GM12874 (cell line): ENCODE measurements around the gene OR2T29.
"Not testable (repeated sequence)": the region's sequence is repeated elsewhere in the genome, so short reads cannot be mapped to it uniquely, and the experiment has no call there.

Experiments
- TF ChIP-seq, protein P1 (sequence below): IDR thresholded peaks from 2 replicates; pipeline ENCODE4 v1.5.1; 2011; ENCODE audit warnings: low read depth, mild to moderate bottlenecking, control low read depth, low read length, moderate library complexity; ENCODE audit not compliant: insufficient read depth

OR2T29 gene

DNA sequence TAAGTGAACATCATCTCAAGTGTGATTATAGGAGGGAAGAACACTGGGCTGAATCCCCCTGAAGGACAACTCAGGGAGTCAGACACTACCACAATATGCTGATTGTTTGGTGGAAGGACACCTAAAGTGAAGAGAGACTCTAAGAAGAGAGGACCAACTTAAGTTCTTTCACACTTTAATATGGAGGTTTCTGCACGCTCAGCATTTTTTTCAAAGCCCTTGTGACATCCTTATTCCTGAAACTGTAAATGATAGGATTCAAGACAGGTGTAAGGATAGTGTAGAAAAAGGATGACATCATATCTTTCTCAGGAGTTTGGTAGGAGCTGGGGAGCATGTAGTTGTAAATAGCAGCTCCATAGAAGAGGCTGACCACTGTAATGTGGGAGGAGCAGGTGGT, 30.1 kb upstream of the OR2T29 start:
- TF ChIP-seq, protein P1, sequence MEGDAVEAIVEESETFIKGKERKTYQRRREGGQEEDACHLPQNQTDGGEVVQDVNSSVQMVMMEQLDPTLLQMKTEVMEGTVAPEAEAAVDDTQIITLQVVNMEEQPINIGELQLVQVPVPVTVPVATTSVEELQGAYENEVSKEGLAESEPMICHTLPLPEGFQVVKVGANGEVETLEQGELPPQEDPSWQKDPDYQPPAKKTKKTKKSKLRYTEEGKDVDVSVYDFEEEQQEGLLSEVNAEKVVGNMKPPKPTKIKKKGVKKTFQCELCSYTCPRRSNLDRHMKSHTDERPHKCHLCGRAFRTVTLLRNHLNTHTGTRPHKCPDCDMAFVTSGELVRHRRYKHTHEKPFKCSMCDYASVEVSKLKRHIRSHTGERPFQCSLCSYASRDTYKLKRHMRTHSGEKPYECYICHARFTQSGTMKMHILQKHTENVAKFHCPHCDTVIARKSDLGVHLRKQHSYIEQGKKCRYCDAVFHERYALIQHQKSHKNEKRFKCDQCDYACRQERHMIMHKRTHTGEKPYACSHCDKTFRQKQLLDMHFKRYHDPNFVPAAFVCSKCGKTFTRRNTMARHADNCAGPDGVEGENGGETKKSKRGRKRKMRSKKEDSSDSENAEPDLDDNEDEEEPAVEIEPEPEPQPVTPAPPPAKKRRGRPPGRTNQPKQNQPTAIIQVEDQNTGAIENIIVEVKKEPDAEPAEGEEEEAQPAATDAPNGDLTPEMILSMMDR = no peak

DNA sequence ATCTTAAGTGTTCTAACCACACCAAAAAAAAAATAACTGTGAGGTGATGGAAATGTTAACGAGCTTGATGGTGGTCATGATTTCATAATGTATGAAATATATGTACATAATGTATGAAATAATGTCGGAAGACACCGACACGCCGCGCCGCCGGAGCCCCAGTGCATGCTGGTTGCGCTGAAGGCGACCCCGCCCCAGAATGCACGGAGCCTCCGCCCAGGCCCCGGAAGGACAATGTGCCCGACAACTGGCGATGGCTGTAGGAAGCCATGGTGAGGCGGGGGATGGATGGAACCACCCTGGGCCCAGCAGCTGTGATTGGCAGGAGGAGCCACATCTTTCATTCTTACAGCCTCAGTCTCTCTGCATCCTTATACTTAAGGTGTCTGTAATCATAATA, 27.5 kb upstream of the OR2T29 start:
- TF ChIP-seq, protein P1 = no peak

DNA sequence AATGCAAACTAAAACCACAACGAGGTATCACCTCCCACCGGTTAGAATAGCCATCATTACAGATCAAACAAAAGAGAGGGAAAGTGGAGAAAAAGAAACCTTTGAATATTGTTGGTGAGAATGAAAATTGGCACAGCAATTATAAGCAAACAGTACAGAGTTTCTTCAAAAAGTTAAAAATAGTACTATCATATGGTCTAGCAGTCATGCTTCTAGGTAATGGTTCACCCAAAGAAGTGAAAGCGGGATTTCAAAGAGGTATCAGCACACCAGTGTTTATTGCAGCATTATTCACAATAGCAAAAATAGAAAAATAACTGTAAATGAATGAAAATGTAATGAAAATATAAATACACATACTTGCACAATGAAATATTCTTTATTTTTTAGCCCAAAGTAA, 26.8 kb upstream of the OR2T29 start:
- TF ChIP-seq, protein P1 = no peak

DNA sequence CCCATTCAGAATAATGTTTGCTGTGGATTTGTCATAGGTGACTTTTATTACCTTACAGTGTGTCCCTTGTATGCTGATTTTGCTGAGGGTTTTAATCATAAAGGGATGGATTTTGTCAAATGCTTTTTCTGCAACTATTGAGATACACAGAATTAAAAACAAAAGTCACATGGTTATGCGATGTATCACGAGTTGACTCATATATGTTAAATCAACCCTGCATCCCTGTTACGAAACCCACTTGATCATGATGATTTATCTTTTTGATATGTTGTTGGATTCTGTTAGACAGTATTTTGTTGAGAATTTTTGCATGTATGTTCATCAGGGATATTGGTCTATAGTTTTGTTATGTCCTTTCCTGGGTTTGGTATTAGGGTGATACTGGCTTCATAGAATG, 22.7 kb upstream of the OR2T29 start:
- TF ChIP-seq, protein P1 = no peak

DNA sequence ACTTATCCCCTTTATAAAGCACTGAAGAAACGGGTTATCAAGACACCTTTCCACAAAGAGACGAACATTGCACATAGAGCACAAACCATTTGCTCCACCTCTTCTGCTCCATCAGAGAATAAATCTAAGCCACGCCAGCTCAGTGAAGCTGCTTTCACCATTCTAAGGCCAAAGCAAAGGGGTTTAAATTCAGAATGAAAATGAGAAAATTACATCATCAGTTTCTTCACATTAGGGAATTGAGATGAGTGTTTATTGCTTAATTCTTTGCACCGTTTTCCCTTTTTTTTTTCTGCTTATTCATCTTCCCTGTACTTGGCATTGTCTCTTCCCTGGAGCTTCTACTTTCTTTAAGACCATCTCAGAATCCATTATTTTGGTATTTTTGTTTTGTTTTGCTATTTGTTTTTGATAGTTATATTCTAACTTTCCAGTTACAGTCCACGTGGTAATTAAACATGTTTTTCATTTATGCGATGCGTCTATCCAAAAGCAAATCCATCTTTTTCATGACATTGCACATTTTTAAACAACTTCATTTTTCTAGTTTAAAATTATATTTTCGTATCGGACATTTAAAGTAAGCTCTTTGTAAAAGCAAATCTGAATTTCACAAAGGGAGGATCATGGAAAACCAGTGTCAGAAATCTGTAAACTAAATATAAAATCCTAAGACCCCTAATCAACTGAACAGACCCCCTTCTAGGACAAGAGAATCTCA, 13.8 kb upstream of the OR2T29 start:
- TF ChIP-seq, protein P1 = no peak

DNA sequence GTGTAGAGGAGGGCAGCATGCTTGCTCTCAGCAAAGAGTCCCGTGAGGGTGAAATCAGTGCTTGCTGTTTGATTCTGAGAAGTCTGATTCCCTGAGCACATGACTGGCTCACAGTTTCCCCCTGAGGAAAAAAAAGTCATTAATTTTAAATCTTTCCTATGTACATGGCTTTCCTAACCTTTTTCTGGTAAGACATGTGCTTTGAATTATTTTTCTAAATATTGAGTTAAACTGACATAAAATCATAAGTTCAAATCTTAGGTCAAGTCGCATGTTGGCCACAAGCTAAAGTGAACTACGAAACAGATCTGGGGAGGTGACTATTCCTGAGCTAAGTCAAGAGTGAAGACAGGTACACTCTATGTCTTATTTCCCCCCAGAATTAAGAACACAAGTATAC, 12.1 kb upstream of the OR2T29 start, which contains the start of gene OR2T34:
Gene OR2T34, minus strand, starts transcription at position 101 of the 400 bp plus-strand sequence. Its CDS starts 0 bp downstream, at position 101.
- TF ChIP-seq, protein P1 = not testable (repeated sequence)

DNA sequence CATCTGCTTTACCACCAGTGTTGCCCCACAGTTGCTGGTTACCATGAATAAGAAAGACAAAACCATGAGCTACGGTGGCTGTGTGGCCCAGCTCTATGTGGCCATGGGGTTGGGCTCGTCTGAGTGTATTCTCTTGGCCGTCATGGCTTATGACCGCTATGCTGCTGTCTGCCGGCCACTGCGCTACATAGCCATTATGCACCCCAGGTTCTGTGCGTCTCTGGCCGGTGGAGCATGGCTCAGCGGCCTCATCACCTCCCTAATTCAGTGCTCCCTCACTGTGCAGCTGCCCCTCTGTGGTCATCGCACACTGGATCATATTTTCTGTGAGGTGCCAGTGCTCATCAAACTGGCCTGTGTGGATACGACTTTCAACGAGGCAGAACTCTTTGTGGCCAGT, 40.7 kb downstream of the OR2T29 start:
- TF ChIP-seq, protein P1 = no peak
